Activated T-cell treated with anti-CD3 and anti-CD28 coated beads for 48 hours (primary cell): Measurements from ENCODE around the gene MAML2.

Experiments
- DNase-seq: peaks from one replicate; pipeline ENCODE4 v3.0.0-alpha.2; 2020; ENCODE audit warnings: low read depth

The MAML2 gene

DNA sequence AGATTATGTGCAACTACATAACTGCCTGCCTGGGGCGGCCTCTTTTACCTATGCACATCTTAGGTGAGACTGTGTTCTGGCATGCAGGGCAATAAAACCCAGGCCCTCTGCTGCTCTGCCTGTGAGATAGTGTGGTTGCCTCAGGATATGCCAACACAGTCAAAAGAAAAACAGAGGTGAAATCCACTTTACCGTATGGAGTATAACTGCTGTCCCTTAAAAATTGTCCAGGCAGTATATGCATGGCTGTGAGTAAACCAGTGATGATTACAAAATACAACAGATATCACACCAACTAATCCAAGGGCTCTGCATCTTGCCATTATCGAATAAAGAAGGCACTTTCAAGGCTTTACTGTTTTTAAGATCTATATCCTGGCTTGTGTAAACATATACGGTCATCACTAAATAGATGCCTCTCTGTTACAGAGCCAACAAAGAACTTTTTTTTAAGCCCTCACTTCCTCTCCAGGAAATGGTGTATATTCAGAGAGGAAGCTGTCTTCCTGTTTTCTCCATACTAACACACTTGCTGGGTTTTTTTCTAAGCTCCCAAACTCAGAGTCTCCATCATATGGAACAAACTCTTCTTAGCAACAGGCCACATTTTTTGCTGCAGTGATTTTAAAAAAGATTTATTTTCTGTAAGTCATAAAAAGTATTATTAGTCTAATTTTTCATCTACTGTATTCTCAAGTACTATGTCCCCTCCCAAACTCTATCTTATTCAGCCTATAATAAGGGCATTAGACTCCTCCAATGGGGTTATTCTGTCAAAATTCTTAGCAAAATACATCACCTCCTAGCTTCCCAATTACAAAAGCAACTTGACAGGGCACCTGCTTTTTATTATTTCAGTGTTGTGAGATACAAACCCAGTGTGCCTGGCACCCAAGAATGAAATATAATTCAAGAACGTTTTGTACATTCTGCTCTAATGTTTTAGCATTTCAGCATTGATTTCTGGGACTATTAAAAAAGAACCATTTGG lies 135.2 kb downstream of the MAML2 start:
- DNase-seq, result no peak

DNA sequence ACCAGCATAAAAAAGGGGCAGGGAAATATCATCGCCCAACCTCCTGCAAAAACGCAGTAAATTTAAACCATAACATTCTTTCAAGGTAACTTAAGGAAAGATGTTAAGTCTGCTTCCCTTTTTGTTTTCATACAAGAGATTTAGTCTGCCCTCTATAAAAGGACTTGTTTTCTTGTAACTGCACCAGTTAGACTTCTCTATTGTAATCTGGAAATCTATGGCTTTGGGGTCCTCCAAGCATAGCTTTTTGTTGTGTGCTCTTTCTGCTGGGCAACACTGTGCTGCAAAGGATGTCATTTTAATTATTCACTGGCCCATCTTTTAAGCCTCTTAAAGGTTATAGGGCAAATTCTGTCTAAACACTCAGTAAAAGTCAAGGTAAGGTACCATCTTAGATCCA lies 136.0 kb downstream of the MAML2 start:
- no peak for DNase-seq

DNA sequence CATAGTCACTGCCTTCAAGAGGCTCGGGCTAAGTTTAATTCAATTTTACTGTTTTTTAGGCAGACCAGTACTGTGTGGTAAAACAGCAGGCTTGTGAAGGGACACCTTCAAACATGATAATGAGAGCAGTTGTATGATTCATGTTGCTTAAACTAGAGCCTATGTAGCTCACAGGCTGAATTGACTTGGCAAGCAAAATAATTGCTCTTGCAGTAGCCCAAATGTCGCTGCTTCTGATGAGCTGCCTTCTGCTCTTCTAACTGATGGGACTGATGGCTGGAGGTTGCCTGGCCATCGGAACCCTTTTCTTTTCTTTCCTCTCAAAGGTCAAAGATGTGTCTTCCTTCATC lies 137.6 kb downstream of the MAML2 start:
- DNase-seq, result no peak

DNA sequence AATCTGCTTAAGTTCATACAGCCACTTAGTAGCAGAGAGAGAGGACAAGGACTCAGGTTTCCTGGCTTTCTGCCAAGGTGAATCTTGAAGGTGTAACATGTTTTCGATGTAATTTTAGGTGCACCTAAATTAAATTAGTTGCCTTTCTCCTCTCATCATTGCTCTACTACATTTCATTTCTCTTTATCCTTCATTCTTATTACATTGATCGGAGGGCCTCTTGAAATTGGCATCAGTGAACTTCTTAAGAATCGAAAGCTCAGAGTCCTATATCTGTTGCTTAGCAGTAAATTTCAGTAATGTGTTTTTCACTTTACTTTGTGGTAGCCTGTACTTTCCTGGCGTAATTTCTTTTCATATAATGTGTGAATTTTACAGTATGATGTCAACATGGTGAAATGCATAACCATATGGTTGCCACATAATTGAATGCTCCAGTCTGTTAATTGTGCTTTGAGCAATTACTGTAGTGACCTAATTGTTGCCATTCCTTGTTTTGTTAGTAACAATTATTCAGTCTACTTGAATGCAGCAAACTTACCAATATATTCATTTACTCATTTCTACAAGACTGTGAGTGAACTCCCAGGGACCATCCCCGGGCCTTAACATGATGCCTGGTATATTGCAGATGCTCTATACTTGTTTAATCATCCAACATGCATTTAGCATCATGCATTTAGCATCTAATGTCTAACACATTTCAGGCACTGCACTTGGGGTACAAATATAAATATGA lies 138.1 kb downstream of the MAML2 start:
- DNase-seq, result no peak

DNA sequence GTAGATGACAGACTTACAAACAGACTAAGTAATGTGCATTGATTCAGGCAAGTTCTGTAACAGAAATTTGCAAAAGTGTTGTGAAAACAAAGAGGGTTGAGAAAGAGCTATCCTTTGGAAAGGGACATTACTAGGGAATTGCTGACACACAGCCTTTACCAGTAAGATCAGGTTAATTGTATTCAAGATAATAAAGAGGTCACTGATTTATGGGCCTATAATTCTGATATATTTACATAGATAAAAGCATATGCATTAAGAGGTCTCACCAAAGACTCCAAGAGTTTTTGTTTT lies 138.7 kb downstream of the MAML2 start:
- DNase-seq, result no peak

DNA sequence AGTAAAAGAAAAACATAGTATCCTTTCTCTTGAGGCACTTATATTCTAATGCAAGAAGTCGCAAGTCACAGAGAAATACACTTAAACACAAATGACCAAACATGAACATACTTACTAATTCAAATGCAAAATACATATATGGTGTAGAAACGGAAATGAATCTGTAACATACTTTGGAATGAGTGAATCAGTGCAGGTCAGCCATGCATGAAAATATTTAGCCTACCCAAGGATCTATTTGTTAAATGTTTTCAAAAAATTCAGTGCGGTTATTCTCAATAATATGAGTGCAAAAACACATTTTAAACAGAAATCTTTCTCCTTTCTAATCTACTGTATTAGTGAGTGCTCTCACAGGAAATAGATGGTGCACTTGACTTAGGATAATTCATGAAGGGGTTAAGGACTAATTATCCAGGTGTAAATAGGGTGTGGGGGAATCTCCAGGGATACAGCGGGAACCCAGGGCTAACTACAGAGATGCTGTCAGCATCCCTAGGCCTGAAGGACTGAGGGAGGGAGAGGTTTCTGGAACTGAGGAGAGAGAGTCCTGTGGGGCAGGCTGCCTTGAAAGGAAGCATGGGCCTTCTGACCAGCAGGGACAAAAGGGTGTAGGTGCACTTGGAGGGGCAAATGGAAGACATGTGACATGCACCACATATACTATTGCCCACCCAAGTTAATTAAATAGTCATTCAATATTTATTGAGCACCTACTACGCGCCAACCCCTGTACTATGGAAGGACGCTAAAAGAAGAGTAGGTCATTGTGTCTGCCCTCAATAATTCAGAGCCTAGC lies 139.2 kb downstream of the MAML2 start:
- no peak for DNase-seq

DNA sequence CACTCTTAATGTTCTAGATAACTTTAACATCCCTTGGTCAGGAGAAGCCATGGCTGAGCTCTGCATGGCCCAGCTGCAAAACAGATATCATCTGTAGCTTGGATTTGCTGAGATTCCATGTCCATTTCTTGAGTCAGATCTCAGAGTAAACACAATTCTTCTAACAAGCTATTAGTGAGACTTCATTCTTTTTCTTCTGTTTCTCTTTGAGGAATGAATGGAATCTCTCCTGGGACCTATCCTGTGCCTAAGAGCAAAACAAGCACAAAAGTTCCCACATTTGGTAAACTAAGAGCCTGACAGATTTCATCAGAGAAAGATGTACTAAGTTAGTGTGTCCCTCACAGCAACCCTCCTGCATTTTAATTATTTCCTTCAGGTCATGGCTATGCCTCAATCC lies 142.8 kb downstream of the MAML2 start:
- DNase-seq, result no peak

DNA sequence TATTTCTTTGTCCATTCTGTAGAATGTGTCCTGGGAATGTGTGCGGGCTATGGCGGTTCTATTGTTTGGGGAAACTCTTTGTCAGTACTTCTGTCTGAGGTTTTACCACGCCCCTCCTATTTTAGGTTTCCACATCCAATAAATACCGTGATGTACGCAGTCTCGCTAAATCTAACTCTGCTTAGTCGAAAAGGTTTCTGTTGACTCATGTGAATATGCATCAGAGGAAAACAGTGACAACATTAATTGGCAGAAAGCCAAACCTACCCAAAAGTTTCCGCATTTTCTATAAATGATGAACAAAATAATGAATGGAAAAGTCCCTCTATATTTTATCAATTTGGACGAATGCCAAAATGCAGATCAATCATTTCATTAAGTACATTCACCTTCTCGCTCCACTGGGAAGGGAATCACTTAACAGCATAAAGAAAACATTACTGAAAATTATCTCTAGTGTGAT lies 143.4 kb downstream of the MAML2 start:
- DNase-seq, result no peak

DNA sequence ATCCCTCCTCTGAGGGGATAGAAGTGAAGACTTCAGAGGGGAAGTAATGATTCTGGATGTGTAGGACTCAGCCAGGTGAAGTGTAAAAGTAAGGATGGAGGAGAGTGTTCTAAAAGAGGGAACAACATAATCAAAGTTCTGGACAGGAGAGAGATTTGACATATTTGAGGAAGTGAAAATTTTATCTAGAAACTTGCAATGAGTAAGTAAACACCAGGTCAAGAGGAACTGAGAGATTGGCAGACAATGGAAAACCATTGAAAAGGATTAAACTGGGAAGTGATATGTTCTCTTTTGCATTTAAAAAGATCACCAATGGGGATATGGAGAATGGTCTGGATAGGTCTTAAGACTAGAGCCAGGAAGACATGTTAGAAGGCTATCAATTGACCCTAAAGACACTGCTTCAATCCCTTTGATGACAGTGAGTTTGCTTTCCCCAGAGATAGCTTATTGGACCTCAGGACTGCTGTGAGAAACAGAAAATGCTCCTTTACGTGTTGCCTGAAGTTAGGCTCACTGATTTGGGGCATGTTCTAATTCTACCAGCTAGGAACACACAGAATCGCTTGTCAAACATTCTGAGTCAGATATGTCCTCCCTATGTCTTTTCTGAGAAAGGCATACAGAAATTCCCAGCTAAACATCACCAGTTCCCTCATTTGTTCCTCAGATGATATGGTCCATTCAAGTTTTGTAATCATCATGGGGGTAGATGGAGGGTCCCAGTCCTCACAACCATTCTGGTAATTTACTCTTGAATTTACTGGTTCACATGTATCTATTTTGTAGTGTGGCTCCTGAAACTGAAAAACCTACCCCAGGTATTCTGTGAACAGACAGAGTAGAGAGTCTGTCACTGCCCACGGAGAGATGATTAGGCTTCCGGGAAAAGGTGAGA lies 144.9 kb downstream of the MAML2 start:
- no peak for DNase-seq

DNA sequence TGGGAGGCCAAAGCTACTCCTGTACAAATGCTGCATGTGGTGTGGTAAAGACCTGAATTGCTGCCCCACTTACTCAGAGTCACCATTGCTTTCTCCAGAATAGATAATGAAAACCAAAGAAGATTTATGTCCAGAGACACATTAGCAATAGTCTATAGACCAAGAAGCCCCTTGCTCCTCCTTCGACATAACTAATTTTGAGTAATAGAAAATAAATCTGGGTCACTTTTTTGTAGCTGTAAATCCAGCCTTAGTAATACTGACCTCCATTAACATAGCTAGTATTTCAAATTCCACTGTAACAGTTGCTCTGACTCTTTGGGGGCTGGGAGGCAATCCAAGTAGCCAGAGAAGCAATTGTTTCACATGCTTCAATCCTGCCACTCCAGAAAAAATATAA lies 145.9 kb downstream of the MAML2 start:
- DNase-seq, result no peak

DNA sequence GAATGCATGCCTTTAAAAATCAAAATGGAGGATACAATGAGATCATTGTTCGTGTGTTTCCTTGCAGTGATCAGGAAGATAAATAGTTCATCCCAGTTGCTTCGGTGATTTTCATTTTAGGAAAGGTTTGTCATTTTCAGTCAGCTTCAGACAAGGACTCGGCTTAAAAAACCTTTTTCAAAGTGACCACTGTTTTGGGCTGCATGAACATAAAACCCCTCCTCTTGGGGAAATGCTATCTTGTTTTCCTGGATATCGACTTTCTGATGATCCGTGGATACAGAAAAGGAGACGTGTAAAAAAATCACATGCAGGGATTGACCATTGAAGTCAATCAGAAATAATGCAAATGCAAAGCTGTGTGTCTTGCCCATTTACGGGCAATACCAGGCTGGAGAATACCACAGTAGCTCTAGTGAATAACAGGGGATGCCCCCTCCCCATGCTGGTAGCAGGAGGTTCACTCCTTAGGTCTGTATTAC lies 146.8 kb downstream of the MAML2 start:
- DNase-seq, result no peak

DNA sequence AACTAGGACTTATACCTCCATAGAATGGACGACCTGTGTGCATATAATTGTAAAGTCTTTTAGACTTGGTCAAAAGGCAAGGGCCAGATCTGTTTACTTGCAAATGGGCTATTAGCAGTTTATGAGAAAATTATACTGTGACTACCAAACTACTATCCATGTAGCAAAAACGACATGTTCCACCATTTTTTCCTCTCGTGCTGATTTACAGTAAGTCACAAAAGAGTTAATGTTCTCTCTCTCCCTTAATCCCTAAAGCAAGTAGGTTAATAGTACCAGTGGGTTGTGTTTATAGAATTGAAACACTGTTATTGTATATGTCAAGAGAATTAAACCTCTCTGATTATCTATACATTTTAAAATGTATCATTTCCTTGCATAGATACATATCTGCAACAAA lies 147.3 kb downstream of the MAML2 start:
- no peak for DNase-seq

DNA sequence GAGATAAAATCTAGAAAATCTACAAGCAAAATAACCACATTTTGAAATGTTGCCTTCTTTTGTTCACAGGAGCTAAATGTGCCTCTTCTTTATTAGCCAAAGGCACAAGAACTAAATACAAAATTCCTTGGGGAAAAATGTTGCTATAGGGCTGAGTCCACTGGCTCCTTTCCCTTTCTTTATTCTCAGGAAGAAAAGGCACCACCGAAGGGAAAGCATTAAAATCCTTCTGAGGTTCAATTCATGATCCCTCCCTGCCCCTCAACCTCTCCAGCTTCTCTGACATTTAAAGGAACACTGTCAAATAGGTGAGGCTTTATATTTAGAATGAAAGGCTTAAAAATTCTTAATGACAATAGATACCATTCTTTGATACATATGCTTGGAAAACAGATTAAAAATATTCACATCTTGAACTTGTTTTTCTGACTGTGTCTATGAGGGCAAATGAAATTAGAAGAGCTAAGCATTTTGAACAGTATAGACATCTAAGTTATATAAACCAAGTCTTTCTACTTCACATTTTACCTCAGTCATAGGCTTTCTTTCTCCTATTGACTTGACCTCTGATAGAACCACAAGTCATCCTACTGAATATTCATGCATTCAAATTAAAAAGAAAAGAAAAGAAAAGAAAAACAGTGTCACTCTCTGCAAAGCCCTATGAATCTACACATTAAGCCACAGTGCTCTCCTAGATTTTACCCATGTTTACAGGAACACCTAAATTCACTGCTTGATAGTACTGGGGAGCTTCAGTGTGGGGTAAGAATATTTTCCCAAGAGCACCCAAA lies 148.2 kb downstream of the MAML2 start:
- no peak for DNase-seq

DNA sequence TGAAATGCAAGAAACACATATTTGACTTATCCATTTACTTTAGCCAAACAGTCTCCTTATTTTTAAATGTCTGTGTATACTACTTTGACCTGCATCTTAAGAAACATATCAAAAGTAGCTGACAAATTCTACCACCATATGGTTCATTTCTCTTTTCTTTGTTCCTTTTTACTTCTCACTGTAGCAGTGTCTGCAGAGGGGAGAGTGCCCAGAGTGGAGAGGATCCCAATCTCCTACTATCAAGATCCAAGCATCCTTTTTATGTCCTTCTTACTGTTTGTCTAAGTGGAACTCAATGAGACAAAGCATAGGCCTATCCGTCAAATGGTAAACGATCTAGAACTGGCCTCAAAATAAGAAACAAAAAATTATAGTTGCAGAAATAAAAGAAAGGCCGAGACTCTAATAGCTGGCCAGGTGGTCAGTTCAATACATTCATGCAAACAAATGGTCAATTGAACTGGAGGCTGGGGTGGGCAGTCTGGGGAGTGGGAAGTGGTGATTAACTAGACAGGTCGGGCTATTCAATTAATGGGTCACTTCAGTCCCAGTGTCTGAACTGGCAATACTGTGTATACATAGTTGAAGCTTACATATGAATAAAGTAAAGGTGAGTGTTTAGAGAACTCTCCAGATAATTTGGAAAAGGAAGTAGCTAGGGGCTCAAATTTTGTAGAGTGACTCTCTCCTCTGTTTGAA lies 149.1 kb downstream of the MAML2 start:
- DNase-seq, result no peak

DNA sequence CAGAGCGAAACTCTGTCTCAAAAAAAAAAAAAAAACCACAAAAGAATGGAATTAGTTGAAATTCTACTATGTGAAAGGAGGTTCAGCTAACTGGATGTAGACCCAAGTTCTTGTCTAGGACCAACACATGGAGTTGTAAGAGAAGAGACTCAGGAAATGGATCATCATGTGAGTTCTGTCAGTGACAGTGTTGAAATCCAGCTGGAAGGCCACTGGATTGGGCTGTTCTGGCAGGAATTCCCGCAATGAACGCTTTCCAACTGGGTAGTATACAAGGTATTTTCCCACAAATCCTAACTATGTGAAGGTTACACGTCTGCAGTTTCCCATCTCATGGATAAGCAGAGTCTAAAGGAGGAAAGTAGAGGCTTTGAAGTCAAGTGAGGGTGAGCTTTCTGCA lies 151.2 kb downstream of the MAML2 start:
- no peak for DNase-seq

DNA sequence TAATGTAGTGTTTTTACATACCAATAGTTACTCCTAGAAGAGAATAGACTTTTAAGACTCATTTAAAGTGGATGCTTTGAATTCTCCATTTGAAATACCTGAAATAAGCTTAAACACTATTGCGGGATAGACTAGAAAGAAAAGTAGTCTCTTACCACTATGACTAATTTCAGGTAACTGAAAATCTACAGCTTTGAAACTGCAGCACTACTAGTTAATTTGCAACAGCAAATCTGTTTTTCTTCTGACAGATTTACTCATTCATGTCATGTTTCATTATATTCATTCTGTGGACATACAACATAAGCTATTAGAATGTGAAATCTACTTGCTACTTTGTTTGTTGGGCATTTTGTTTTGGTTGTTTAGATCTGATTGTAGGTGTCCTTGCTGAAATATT lies 153.6 kb downstream of the MAML2 start:
- no peak for DNase-seq

DNA sequence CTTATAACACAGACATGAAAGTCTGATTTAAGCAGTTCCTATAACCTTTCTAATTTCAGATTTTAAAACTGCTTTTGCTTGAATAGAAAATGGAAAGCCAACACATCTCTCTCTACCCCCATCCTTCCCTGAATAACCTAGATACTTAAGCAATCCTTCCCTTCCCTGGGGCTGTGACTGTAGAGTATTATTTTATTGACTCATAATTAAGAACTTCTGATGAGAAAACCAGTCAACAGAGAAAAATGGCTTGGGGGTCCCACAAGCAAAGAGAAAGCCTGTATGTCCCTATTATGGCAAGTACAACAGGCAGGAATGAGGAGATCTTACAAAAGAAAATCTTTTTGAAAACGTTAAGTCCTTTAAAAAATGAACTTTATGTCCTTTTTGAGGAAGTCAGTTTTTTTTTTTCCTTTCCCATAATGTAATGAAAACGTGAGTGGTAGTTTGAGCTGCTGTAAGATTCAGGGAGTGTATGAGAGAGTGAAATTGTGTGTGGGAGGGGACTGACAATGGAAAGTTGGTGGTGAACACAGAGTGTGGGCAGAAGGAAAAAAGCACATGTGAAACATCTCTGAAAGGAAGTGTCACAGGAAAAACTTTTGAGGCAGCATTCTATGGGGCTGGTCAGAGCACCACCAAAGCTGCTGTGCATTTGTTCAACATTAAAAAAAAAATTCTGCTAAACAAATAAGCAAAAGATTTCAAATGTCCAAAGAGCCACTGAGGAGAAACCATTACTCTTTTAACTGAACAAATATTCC lies 154.6 kb downstream of the MAML2 start:
- DNase-seq, result no peak

DNA sequence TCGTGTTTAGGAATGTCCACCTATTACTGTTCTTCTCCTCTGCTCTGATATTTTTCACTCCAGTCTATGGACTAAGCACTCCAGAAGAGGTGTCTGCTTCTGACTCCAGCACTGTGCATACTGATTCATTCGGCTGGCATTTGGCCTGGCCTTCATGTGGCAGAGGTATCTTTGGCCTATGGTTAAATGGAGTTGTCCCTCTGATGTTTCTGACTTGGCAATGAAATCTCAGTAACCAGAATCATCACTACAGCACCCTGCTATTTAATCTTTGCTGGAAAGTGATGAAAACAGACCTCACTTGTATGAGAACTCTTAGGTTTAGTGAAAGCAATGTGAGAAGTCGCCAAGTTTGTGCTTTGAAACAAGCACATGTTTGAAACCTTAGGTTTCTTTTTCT lies 155.2 kb downstream of the MAML2 start:
- no peak for DNase-seq

DNA sequence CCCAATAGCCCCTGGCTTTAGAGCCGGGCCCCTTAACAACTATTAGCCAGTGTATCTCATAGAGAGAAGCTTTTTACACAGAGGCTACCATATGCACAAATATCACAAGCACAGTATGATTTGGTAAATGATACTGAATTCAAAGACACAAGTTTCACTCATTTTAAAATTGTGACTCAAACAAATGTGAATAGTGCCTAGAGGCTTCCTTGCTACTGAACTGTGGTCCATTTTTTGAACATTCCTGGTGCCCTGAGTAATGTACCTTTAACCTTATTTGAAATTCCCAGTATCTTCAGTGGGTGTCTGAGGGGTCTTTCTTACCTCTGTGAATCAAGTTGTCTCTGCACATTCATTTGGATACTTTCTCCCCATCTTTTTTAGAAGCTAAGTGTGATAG lies 156.2 kb downstream of the MAML2 start:
- DNase-seq, result no peak
